GM13976 (cell line): ENCODE measurements around the gene DMRTB1.

Experiments
- DNase-seq: peaks from one replicate; pipeline ENCODE4 v3.0.0; 2012; ENCODE audit warnings: low spot score
- CTCF ChIP-seq: IDR thresholded peaks from 2 replicates; pipeline ENCODE4 v1.5.1; 2012; ENCODE audit warnings: borderline replicate concordance, mild to moderate bottlenecking; ENCODE audit not compliant: insufficient read depth; ENCODE audit errors: extremely low read depth, missing control alignments, control extremely low read depth
- in situ Hi-C: fragments of 300-500 bp; cut with MboI; formaldehyde crosslinking; loops from one replicate; pipeline ENCODE4 v1.12.0; 2022; ENCODE audit warnings: low sequenced_read_pairs, mixed read lengths, inconsistent platforms; ENCODE audit not compliant: unreplicated experiment

DMRTB1 gene

GRCh38 chr1:53501065-53502005 is 42.1 kb downstream of the DMRTB1 start:
- TF ChIP-seq CTCF, result no peak
- no peak for DNase-seq
- in situ Hi-C loops, result no loop called here

GRCh38 chr1:53502641-53503432 is 43.6 kb downstream of the DMRTB1 start:
- in situ Hi-C loops, result no loop called here
- no peak for DNase-seq
- no peak for TF ChIP-seq CTCF

- no peak for DNase-seq
- in situ Hi-C loops, result no loop called here
- no peak for TF ChIP-seq CTCF
These were observed 44.4 kb downstream of the DMRTB1 start for GRCh38 chr1:53503433-53504217.

- TF ChIP-seq CTCF, result no peak
- in situ Hi-C loops, result no loop called here
- DNase-seq, result no peak
These were observed 45.7 kb downstream of the DMRTB1 start for GRCh38 chr1:53504901-53505300.

- in situ Hi-C loops, result no loop called here
- no peak for DNase-seq
- TF ChIP-seq CTCF, result no peak
These were observed 46.2 kb downstream of the DMRTB1 start for GRCh38 chr1:53505401-53505800.

- no peak for TF ChIP-seq CTCF
These were observed 46.7 kb downstream of the DMRTB1 start for GRCh38 chr1:53505891-53506290.

More at GRCh38 chr1:53505891-53506290, 46.7 kb downstream of the DMRTB1 start:
- in situ Hi-C loops, result no loop called here
- no peak for DNase-seq
